BLaER1 (cell line): ENCODE measurements around the gene LMTK3.

Source experiments
- H3K27ac ChIP-seq: shearing (Covaris generic); formaldehyde crosslinking; 2 replicates; pipeline ENCODE4 v1.8.1; 2022
- H3K27me3 ChIP-seq: shearing (Covaris generic); formaldehyde crosslinking; 2 replicates; pipeline ENCODE4 v1.8.1; 2022
- H3K36me3 ChIP-seq: shearing (Covaris generic); formaldehyde crosslinking; 2 replicates; pipeline ENCODE4 v1.8.1; 2022
- H3K4me1 ChIP-seq: shearing (Covaris generic); formaldehyde crosslinking; 2 replicates; pipeline ENCODE4 v1.8.1; 2022
- H3K4me2 ChIP-seq: shearing (Covaris generic); formaldehyde crosslinking; 2 replicates; pipeline ENCODE4 v1.8.1; 2022
- H3K4me3 ChIP-seq: shearing (Covaris generic); formaldehyde crosslinking; 2 replicates; pipeline ENCODE4 v1.8.1; 2022
- H3K9ac ChIP-seq: shearing (Covaris generic); formaldehyde crosslinking; 2 replicates; pipeline ENCODE4 v1.8.1; 2022
- H3K9me3 ChIP-seq: shearing (Covaris generic); formaldehyde crosslinking; 2 replicates; pipeline ENCODE4 v1.8.1; 2022
- H4K20me1 ChIP-seq: shearing (Covaris generic); formaldehyde crosslinking; 2 replicates; pipeline ENCODE4 v1.8.1; 2022
- Cebpa-rat ChIP-seq: shearing (Covaris generic); IDR thresholded peaks from 2 replicates; pipeline ENCODE4 v1.8.1; 2022

Gene LMTK3

GRCh38 chr19:48470856-48471255, 40.8 kb downstream of the LMTK3 start:
- peaks cover 30% of the 10 kb centered on the region for H3K4me1 ChIP-seq
- H4K20me1 ChIP-seq, result peaks cover 60% of the 10 kb centered on the region
- 0 out of 2 replicates have a peak overlapping the region, but pooled peaks have one; percentile 94 for H3K9ac ChIP-seq
- peak overlapping the region; percentile 95; the same call in 1 of the 2 replicates for H3K4me2 ChIP-seq
- no peak for TF ChIP-seq Cebpa-rat
- no peak overlapping the region for H3K4me3 ChIP-seq
- H3K9me3 ChIP-seq, result no peaks in the 10 kb centered on the region
- no peaks in the 10 kb centered on the region for H3K27me3 ChIP-seq
- no peak overlapping the region for H3K27ac ChIP-seq
- peaks cover 57% of the 10 kb centered on the region for H3K36me3 ChIP-seq

- peak overlapping the region; percentile 94 for H3K9ac ChIP-seq
- TF ChIP-seq Cebpa-rat, result no peak
- peak overlapping the region; percentile 94 for H3K27ac ChIP-seq
- H3K4me3 ChIP-seq, result peak overlapping the region; percentile 85
- H4K20me1 ChIP-seq, result peaks cover 56% of the 10 kb centered on the region
- peaks cover 50% of the 10 kb centered on the region for H3K36me3 ChIP-seq
- H3K9me3 ChIP-seq, result no peaks in the 10 kb centered on the region
- no peaks in the 10 kb centered on the region for H3K27me3 ChIP-seq
- peaks cover 22% of the 10 kb centered on the region for H3K4me1 ChIP-seq
- peak overlapping the region; percentile 95 for H3K4me2 ChIP-seq
Observed at GRCh38 chr19:48469934-48470680, 41.5 kb downstream of the LMTK3 start.

- Histone ChIP-seq H3K9me3 (no peaks in the 10 kb centered on the region), H3K27ac (peak within 1 kb of the TSS; percentile 94), H4K20me1 (peaks cover 49% of the 10 kb centered on the region), H3K4me1 (peaks cover 18% of the 10 kb centered on the region), H3K4me2 (peak within 1 kb of the TSS; percentile 95), H3K36me3 (peaks cover 43% of the 10 kb centered on the region), H3K4me3 (peak within 1 kb of the TSS; percentile 85), H3K27me3 (no peaks in the 10 kb centered on the region), H3K9ac (peak within 1 kb of the TSS; percentile 94)
- no peak for TF ChIP-seq Cebpa-rat
Observed at GRCh38 chr19:48469289-48469881, 42.2 kb downstream of the LMTK3 start, which contains the start of gene CYTH2. TSS of gene CYTH2 (plus strand) at chr19:48469369. CDS start at chr19:48469508, 139 bp downstream.

- Histone ChIP-seq H3K4me1 (peaks cover 18% of the 10 kb centered on the region), H3K9ac (peak overlapping the region; percentile 94), H3K27ac (peak overlapping the region; percentile 94), H3K36me3 (peaks cover 37% of the 10 kb centered on the region), H4K20me1 (peaks cover 43% of the 10 kb centered on the region), H3K4me2 (peak overlapping the region; percentile 79), H3K9me3 (no peaks in the 10 kb centered on the region), H3K4me3 (peak overlapping the region; percentile 85), H3K27me3 (no peaks in the 10 kb centered on the region)
- no peak for TF ChIP-seq Cebpa-rat
Observed at GRCh38 chr19:48468772-48469288, 42.8 kb downstream of the LMTK3 start.

- no peak overlapping the region for H3K9ac ChIP-seq
- H3K36me3 ChIP-seq, result peaks cover 30% of the 10 kb centered on the region
- no peaks in the 10 kb centered on the region for H3K27me3 ChIP-seq
- no peaks in the 10 kb centered on the region for H3K9me3 ChIP-seq
- no peak overlapping the region for H3K4me2 ChIP-seq
- no peak overlapping the region for H3K27ac ChIP-seq
- peaks cover 18% of the 10 kb centered on the region for H3K4me1 ChIP-seq
- no peak for TF ChIP-seq Cebpa-rat
- H4K20me1 ChIP-seq, result peaks cover 25% of the 10 kb centered on the region
- no peak overlapping the region for H3K4me3 ChIP-seq
Observed at GRCh38 chr19:48466561-48467325, 44.9 kb downstream of the LMTK3 start.

GRCh38 chr19:48465215-48465614, 46.4 kb downstream of the LMTK3 start:
- Histone ChIP-seq H3K36me3 (peaks cover 20% of the 10 kb centered on the region), H3K9ac (no peak overlapping the region), H3K4me3 (no peak overlapping the region), H3K9me3 (no peaks in the 10 kb centered on the region), H4K20me1 (peaks cover 9% of the 10 kb centered on the region), H3K27me3 (no peaks in the 10 kb centered on the region), H3K27ac (no peak overlapping the region), H3K4me2 (no peak overlapping the region), H3K4me1 (peaks cover 11% of the 10 kb centered on the region)
- TF ChIP-seq Cebpa-rat, result no peak

GRCh38 chr19:48461982-48462655, 49.5 kb downstream of the LMTK3 start:
- Histone ChIP-seq H3K36me3 (peaks cover 43% of the 10 kb centered on the region), H3K9me3 (no peaks in the 10 kb centered on the region), H3K4me1 (no peaks in the 10 kb centered on the region), H3K4me2 (no peak overlapping the region), H4K20me1 (peaks cover 10% of the 10 kb centered on the region; the same call in 1 of the 2 replicates), H3K27me3 (no peaks in the 10 kb centered on the region), H3K4me3 (no peak overlapping the region), H3K9ac (no peak overlapping the region), H3K27ac (no peak overlapping the region)
- no peak for TF ChIP-seq Cebpa-rat

- peaks cover 15% of the 10 kb centered on the region for H4K20me1 ChIP-seq
- H3K4me1 ChIP-seq, result no peaks in the 10 kb centered on the region
- no peaks in the 10 kb centered on the region for H3K9me3 ChIP-seq
- no peak overlapping the region for H3K4me3 ChIP-seq
- H3K27ac ChIP-seq, result no peak overlapping the region
- H3K9ac ChIP-seq, result no peak overlapping the region
- no peaks in the 10 kb centered on the region for H3K27me3 ChIP-seq
- H3K36me3 ChIP-seq, result peaks cover 48% of the 10 kb centered on the region
- TF ChIP-seq Cebpa-rat, result no peak
- no peak overlapping the region for H3K4me2 ChIP-seq
Observed at GRCh38 chr19:48461651-48461981, 50.0 kb downstream of the LMTK3 start.

- TF ChIP-seq Cebpa-rat, result no peak
Observed at GRCh38 chr19:48458016-48458415, 53.6 kb downstream of the LMTK3 start.

More at GRCh38 chr19:48458016-48458415, 53.6 kb downstream of the LMTK3 start:
- no peak overlapping the region for H3K9ac ChIP-seq
- H3K4me3 ChIP-seq, result no peak overlapping the region
- H3K27ac ChIP-seq, result no peak overlapping the region
- H3K9me3 ChIP-seq, result no peaks in the 10 kb centered on the region
- no peak overlapping the region for H3K4me2 ChIP-seq
- no peaks in the 10 kb centered on the region for H3K27me3 ChIP-seq
- H4K20me1 ChIP-seq, result peaks cover 49% of the 10 kb centered on the region
- peaks cover 12% of the 10 kb centered on the region for H3K4me1 ChIP-seq
- peaks cover 84% of the 10 kb centered on the region for H3K36me3 ChIP-seq
